ENCODE results near the gene INPP4B. TPM values are rescaled to one million over a fixed set of nuclear protein-coding genes. Genes with fewer than 3 reads are reported as not detected.

INPP4B gene
- 16.8 and 19.3 TPM in 2 replicates for total RNA-seq

GRCh38 chr4:142846108-142846728 is at the start of gene INPP4B:
Gene INPP4B, minus strand, starts transcription at chr4:142846301.
- DNase-seq (ENCODE audit: low spot score) = peak; percentile 44
- peaks cover 18% of the 10 kb centered on the region for H3K4me1 Mint-ChIP-seq (ENCODE audit: low read depth)
- intact Hi-C loops (cut with micrococcal nuclease) = loop anchor here (2.0 to 10.0 kb wide), 10 partner anchors 29 to 1984 kb away; partner anchors contain the start of genes IL15, USP38 and ZNF330
- H3K27ac Mint-ChIP-seq = peak within 1 kb of the TSS; percentile 80
- H3K4me3 Mint-ChIP-seq = peak within 1 kb of the TSS; percentile 89
- H3K27me3 Mint-ChIP-seq (ENCODE audit: insufficient read depth) = peaks cover 21% of the 10 kb centered on the region
- H3K9me3 Mint-ChIP-seq = no peaks in the 10 kb centered on the region
- no peaks in the 10 kb centered on the region for H3K36me3 Mint-ChIP-seq (ENCODE audit: low read depth)

GRCh38 chr4:142893012-142893411 is 46.9 kb upstream of the INPP4B start:
- intact Hi-C loops (cut with micrococcal nuclease) = no loop called here
- H3K9me3 Mint-ChIP-seq = peaks cover 5% of the 10 kb centered on the region
- no peak overlapping the region for H3K4me3 Mint-ChIP-seq
- no peak for DNase-seq (ENCODE audit: low spot score)
- no peaks in the 10 kb centered on the region for H3K4me1 Mint-ChIP-seq (ENCODE audit: low read depth)
- H3K36me3 Mint-ChIP-seq (ENCODE audit: low read depth) = no peaks in the 10 kb centered on the region
- no peak overlapping the region for H3K27ac Mint-ChIP-seq
- H3K27me3 Mint-ChIP-seq (ENCODE audit: insufficient read depth) = peaks cover 2% of the 10 kb centered on the region

GRCh38 chr4:142886566-142886965 is 40.5 kb upstream of the INPP4B start:
- Mint-ChIP-seq H3K36me3 (ENCODE audit: low read depth) (no peaks in the 10 kb centered on the region), H3K4me1 (ENCODE audit: low read depth) (no peaks in the 10 kb centered on the region), H3K27ac (no peak overlapping the region), H3K9me3 (no peaks in the 10 kb centered on the region), H3K4me3 (no peak overlapping the region), H3K27me3 (ENCODE audit: insufficient read depth) (peaks cover 4% of the 10 kb centered on the region)
- DNase-seq (ENCODE audit: low spot score) = no peak
- intact Hi-C loops (cut with micrococcal nuclease) = no loop called here

GRCh38 chr4:142883040-142883832 is 37.1 kb upstream of the INPP4B start:
- H3K4me1 Mint-ChIP-seq (ENCODE audit: low read depth) = no peaks in the 10 kb centered on the region
- H3K36me3 Mint-ChIP-seq (ENCODE audit: low read depth) = no peaks in the 10 kb centered on the region
- intact Hi-C loops (cut with micrococcal nuclease) = no loop called here
- DNase-seq (ENCODE audit: low spot score) = no peak
- H3K4me3 Mint-ChIP-seq = no peak overlapping the region
- H3K9me3 Mint-ChIP-seq = no peaks in the 10 kb centered on the region
- peaks cover 9% of the 10 kb centered on the region for H3K27me3 Mint-ChIP-seq (ENCODE audit: insufficient read depth)
- no peak overlapping the region for H3K27ac Mint-ChIP-seq

GRCh38 chr4:142882159-142882558 is 36.1 kb upstream of the INPP4B start:
- intact Hi-C loops (cut with micrococcal nuclease) = no loop called here
- Mint-ChIP-seq H3K4me1 (ENCODE audit: low read depth) (no peaks in the 10 kb centered on the region), H3K4me3 (no peak overlapping the region), H3K9me3 (no peaks in the 10 kb centered on the region), H3K27me3 (ENCODE audit: insufficient read depth) (peaks cover 11% of the 10 kb centered on the region), H3K36me3 (ENCODE audit: low read depth) (no peaks in the 10 kb centered on the region), H3K27ac (no peak overlapping the region)
- DNase-seq (ENCODE audit: low spot score) = no peak

- intact Hi-C loops (cut with micrococcal nuclease) = no loop called here
- no peaks in the 10 kb centered on the region for H3K9me3 Mint-ChIP-seq
- H3K27ac Mint-ChIP-seq = no peak overlapping the region
- H3K36me3 Mint-ChIP-seq (ENCODE audit: low read depth) = no peaks in the 10 kb centered on the region
- H3K4me1 Mint-ChIP-seq (ENCODE audit: low read depth) = no peaks in the 10 kb centered on the region
- H3K4me3 Mint-ChIP-seq = no peak overlapping the region
- DNase-seq (ENCODE audit: low spot score) = no peak
- peaks cover 11% of the 10 kb centered on the region for H3K27me3 Mint-ChIP-seq (ENCODE audit: insufficient read depth)
These were observed 35.2 kb upstream of the INPP4B start for GRCh38 chr4:142881331-142881730.

GRCh38 chr4:142875117-142875516 is 29.0 kb upstream of the INPP4B start:
- intact Hi-C loops (cut with micrococcal nuclease) = no loop called here
- Mint-ChIP-seq H3K9me3 (no peaks in the 10 kb centered on the region), H3K4me1 (ENCODE audit: low read depth) (no peaks in the 10 kb centered on the region), H3K27ac (no peak overlapping the region), H3K36me3 (ENCODE audit: low read depth) (no peaks in the 10 kb centered on the region), H3K27me3 (ENCODE audit: insufficient read depth) (peaks cover 8% of the 10 kb centered on the region), H3K4me3 (no peak overlapping the region)
- DNase-seq (ENCODE audit: low spot score) = no peak

- H3K27me3 Mint-ChIP-seq (ENCODE audit: insufficient read depth) = peaks cover 5% of the 10 kb centered on the region
- intact Hi-C loops (cut with micrococcal nuclease) = no loop called here
- DNase-seq (ENCODE audit: low spot score) = no peak
- no peaks in the 10 kb centered on the region for H3K36me3 Mint-ChIP-seq (ENCODE audit: low read depth)
- H3K27ac Mint-ChIP-seq = no peak overlapping the region
- H3K9me3 Mint-ChIP-seq = no peaks in the 10 kb centered on the region
- no peaks in the 10 kb centered on the region for H3K4me1 Mint-ChIP-seq (ENCODE audit: low read depth)
- H3K4me3 Mint-ChIP-seq = no peak overlapping the region
These were observed 28.6 kb upstream of the INPP4B start for GRCh38 chr4:142874684-142875083.

GRCh38 chr4:142866685-142867084 is 20.6 kb upstream of the INPP4B start:
- Mint-ChIP-seq H3K4me1 (ENCODE audit: low read depth) (no peaks in the 10 kb centered on the region), H3K4me3 (no peak overlapping the region), H3K9me3 (no peaks in the 10 kb centered on the region), H3K27ac (no peak overlapping the region), H3K27me3 (ENCODE audit: insufficient read depth) (peaks cover 6% of the 10 kb centered on the region), H3K36me3 (ENCODE audit: low read depth) (no peaks in the 10 kb centered on the region)
- intact Hi-C loops (cut with micrococcal nuclease) = no loop called here
- no peak for DNase-seq (ENCODE audit: low spot score)

- no peaks in the 10 kb centered on the region for H3K4me1 Mint-ChIP-seq (ENCODE audit: low read depth)
- no peak overlapping the region for H3K27ac Mint-ChIP-seq
- no peak for DNase-seq (ENCODE audit: low spot score)
- intact Hi-C loops (cut with micrococcal nuclease) = no loop called here
- H3K4me3 Mint-ChIP-seq = no peak overlapping the region
- H3K9me3 Mint-ChIP-seq = no peaks in the 10 kb centered on the region
- peaks cover 10% of the 10 kb centered on the region for H3K27me3 Mint-ChIP-seq (ENCODE audit: insufficient read depth)
- H3K36me3 Mint-ChIP-seq (ENCODE audit: low read depth) = no peaks in the 10 kb centered on the region
These were observed 15.2 kb upstream of the INPP4B start for GRCh38 chr4:142861351-142861750.

- intact Hi-C loops (cut with micrococcal nuclease) = loop anchor here (10.0 kb wide), 1 partner anchor 626 kb away; no protein-coding TSS in a partner anchor
- no peaks in the 10 kb centered on the region for H3K4me1 Mint-ChIP-seq (ENCODE audit: low read depth)
- H3K4me3 Mint-ChIP-seq = no peak overlapping the region
- peaks cover 21% of the 10 kb centered on the region for H3K27me3 Mint-ChIP-seq (ENCODE audit: insufficient read depth)
- H3K9me3 Mint-ChIP-seq = no peaks in the 10 kb centered on the region
- no peaks in the 10 kb centered on the region for H3K36me3 Mint-ChIP-seq (ENCODE audit: low read depth)
- no peak for DNase-seq (ENCODE audit: low spot score)
- no peak overlapping the region for H3K27ac Mint-ChIP-seq
These were observed 12.9 kb upstream of the INPP4B start for GRCh38 chr4:142858965-142859364.

GRCh38 chr4:142858446-142858845 is 12.3 kb upstream of the INPP4B start:
- DNase-seq (ENCODE audit: low spot score) = no peak
- H3K4me3 Mint-ChIP-seq = no peak overlapping the region
- H3K36me3 Mint-ChIP-seq (ENCODE audit: low read depth) = no peaks in the 10 kb centered on the region
- H3K9me3 Mint-ChIP-seq = no peaks in the 10 kb centered on the region
- no peak overlapping the region for H3K27ac Mint-ChIP-seq
- intact Hi-C loops (cut with micrococcal nuclease) = loop anchor here (10.0 kb wide), 1 partner anchor 626 kb away; no protein-coding TSS in a partner anchor
- H3K27me3 Mint-ChIP-seq (ENCODE audit: insufficient read depth) = peaks cover 21% of the 10 kb centered on the region
- no peaks in the 10 kb centered on the region for H3K4me1 Mint-ChIP-seq (ENCODE audit: low read depth)

- no peaks in the 10 kb centered on the region for H3K4me1 Mint-ChIP-seq (ENCODE audit: low read depth)
- H3K36me3 Mint-ChIP-seq (ENCODE audit: low read depth) = no peaks in the 10 kb centered on the region
- DNase-seq (ENCODE audit: low spot score) = no peak
- intact Hi-C loops (cut with micrococcal nuclease) = loop anchor here (10.0 kb wide), 1 partner anchor 628 kb away; no protein-coding TSS in a partner anchor
- H3K9me3 Mint-ChIP-seq = no peaks in the 10 kb centered on the region
- peaks cover 21% of the 10 kb centered on the region for H3K27me3 Mint-ChIP-seq (ENCODE audit: insufficient read depth)
- no peak overlapping the region for H3K4me3 Mint-ChIP-seq
- no peak overlapping the region for H3K27ac Mint-ChIP-seq
These were observed 10.5 kb upstream of the INPP4B start for GRCh38 chr4:142856576-142856975.
